Astrocyte (in vitro differentiated cells and primary cell): ENCODE data around the gene C5orf34.

Source experiments
- CTCF ChIP-seq: IDR thresholded peaks from 2 replicates; pipeline ENCODE4 v1.5.1; 2011; ENCODE audit warnings: low read depth, mild to moderate bottlenecking, inconsistent platforms, low read length, moderate library complexity; ENCODE audit not compliant: insufficient read depth
- EZH2 ChIP-seq: IDR thresholded peaks from 2 replicates; pipeline ENCODE4 v1.6.1; 2012; ENCODE audit warnings: mild to moderate bottlenecking, low read length, inconsistent platforms; ENCODE audit not compliant: insufficient read depth

GRCh38 chr5:43551731-43552130 is 36.8 kb upstream of the C5orf34 start:
- no peak for TF ChIP-seq CTCF
- no peak for TF ChIP-seq EZH2
